BLaER1 treated with 17β-estradiol and CSF1 and Interleukin-3, amounts not matched to agents 10 nM and 100 nM (cell line): ENCODE data around the gene AMD1.

Experiments used
- H3K27ac ChIP-seq, 11 experiments: shearing (Covaris generic); formaldehyde crosslinking; 2 replicates each; pipeline ENCODE4 v1.8.1; 2022
- H3K27me3 ChIP-seq, 11 experiments: shearing (Covaris generic); formaldehyde crosslinking; 2 replicates each; pipeline ENCODE4 v1.8.1; 2022
- H3K36me3 ChIP-seq, 11 experiments: shearing (Covaris generic); formaldehyde crosslinking; 2 replicates each; pipeline ENCODE4 v1.8.1; 2022
- H3K4me1 ChIP-seq, 10 experiments: shearing (Covaris generic); formaldehyde crosslinking; 2 replicates each; pipeline ENCODE4 v1.8.1; 2022
- H3K4me2 ChIP-seq, 11 experiments: shearing (Covaris generic); formaldehyde crosslinking; 2 replicates each; pipeline ENCODE4 v1.8.1; 2022
- H3K4me3 ChIP-seq, 10 experiments: shearing (Covaris generic); formaldehyde crosslinking; 2 replicates each; pipeline ENCODE4 v1.8.1; 2022
- H3K9ac ChIP-seq, 11 experiments: shearing (Covaris generic); formaldehyde crosslinking; 2 replicates each; pipeline ENCODE4 v1.8.1; 2022
- H3K9me3 ChIP-seq, 11 experiments: shearing (Covaris generic); formaldehyde crosslinking; replicated peaks in 1 of 11; 2 replicates each; pipeline ENCODE4 v1.8.1; 2022
- H4K20me1 ChIP-seq, 11 experiments: shearing (Covaris generic); formaldehyde crosslinking; 2 replicates each; pipeline ENCODE4 v1.8.1; 2022
- Cebpa-rat ChIP-seq, 11 experiments: shearing (Covaris generic); IDR thresholded peaks; 2 replicates each; pipeline ENCODE4 v1.8.1; 2022

AMD1 gene

DNA sequence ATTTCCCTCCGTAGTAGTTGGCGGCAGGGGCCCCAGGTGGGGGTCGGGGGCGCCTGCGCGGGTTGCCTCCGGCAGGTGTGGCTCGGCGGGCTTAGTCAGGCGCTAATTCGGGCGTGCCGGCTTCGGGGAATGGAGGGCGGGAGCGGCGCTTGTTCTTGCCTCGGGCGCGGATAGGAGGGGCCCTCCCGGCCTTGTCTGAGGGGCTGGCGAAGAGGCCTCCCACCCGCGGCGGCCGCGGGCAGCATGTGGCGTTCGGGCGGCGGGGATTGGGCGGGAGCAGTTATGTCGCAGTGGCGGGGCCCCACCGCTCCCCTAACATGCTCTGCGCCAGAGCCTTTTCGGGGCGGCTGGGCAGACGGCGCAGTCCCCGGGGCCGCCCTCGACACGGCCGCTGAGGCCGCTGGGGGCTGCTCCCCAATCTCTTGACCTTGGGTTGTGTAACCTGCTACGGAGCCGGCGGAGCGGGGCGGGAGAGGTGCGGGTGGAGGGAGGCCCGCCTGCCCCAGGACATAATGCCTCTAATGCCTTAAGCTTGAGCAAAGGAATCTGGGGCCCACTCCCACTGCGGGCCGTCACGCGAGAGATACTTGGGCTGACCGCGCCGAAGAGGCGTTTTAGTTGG, 1.1 kb downstream of the AMD1 start:
- H3K4me3 ChIP-seq: peak overlapping the region; percentile 87 to 100 (median 97)
- H3K36me3 ChIP-seq: peaks cover 0 to 12% (median 0%) of the 10 kb centered on the region in 11 experiments; a peak in 5 of 22 replicates
- H3K9me3 ChIP-seq: no peaks in the 10 kb centered on the region
- no peaks in the 10 kb centered on the region for H3K27me3 ChIP-seq
- H3K4me2 ChIP-seq: peak overlapping the region; percentile 85 to 98 (median 93)
- H3K9ac ChIP-seq: peak overlapping the region; percentile 95 to 99 (median 98)
- peaks cover 54 to 60% (median 58%) of the 10 kb centered on the region in 11 experiments for H4K20me1 ChIP-seq
- H3K27ac ChIP-seq: peak overlapping the region; percentile 87 to 97 (median 95)
- peaks cover 41 to 48% (median 46%) of the 10 kb centered on the region in 10 experiments for H3K4me1 ChIP-seq
- no peak; a peak in 1 of 22 replicates for TF ChIP-seq Cebpa-rat (IDR thresholded peaks at IDR 0.05)

DNA sequence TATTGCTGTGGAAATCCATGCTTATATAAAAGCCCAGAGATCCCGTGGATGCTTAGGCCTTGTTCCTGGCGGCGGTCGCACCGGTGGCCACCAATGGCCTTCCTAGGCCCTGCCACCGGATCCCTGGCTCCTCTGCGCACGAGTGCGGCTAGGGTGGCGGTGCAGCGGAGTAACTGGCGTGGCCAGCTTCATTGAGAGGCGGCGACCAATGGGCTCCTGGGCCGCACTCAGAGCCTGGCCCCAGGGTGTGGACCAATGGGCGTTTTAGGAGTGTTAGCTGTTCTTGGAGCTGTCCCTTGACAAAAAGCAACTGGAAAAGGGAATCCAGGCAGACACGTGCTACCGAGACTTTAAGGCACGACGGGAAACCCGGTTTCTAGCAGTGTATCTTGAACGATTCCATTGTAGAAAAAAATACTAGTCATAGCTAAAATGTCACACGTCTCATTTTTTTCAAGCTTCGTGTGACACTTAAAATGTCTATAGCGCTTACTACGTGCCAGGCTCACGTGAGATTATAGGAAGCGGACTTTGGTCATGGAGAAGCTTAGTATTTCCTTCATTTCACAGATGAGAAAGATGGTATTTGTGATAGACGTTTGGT, 1.7 kb downstream of the AMD1 start:
- Histone ChIP-seq H3K27me3 (no peaks in the 10 kb centered on the region), H3K4me3 (peak overlapping the region; percentile 87 to 100 (median 97)), H3K9ac (peak overlapping the region; percentile 95 to 99 (median 98)), H3K27ac (peak overlapping the region; percentile 87 to 97 (median 95)), H3K36me3 (peaks cover 0 to 14% (median 0%) of the 10 kb centered on the region in 11 experiments; a peak in 5 of 22 replicates), H3K4me1 (peaks cover 45 to 54% (median 52%) of the 10 kb centered on the region in 10 experiments), H3K4me2 (peak overlapping the region; percentile 85 to 98 (median 93)), H3K9me3 (no peaks in the 10 kb centered on the region), H4K20me1 (peaks cover 60 to 66% (median 64%) of the 10 kb centered on the region in 11 experiments)
- no peak for TF ChIP-seq Cebpa-rat (IDR thresholded peaks at IDR 0.05)

DNA sequence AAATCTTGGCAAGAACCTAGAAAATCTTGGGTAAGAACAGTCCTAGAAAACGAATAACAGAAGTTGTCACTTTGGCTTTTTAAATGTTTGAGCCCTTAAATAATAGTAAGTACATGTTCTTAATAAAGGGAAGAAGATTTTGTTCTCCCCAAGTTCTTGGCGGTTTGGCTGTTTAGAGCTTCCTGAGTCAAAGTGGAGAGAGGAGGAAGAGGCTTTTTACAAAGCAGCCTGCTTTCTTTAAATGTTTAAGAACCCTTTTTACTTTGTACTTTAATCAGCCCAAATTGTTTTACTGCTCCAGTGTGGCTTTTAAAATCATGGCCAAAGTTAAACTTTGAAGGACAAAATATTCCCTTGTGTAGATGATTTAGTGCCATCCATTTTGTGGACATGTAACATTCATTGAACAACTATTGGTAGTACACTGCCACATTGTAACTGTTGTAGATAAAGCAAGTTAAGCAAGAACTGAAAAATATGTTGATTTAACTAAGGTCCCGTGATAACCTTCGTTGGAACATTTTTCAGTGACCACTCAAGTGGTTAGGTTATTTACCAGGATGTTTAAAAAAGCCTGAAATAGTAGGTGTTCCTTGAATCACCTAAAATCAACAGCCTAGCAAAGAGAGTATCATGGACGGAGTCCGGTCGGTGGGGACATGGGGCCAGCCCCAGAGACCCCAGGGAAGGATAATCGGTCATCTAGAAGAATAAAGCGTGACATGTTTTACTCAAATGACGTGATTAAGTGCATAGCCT, 2.4 kb downstream of the AMD1 start:
- H3K36me3 ChIP-seq: peaks cover 0 to 14% (median 0%) of the 10 kb centered on the region in 11 experiments; a peak in 5 of 22 replicates
- peak overlapping the region; percentile 85 to 98 (median 93) for H3K4me2 ChIP-seq
- no peaks in the 10 kb centered on the region for H3K9me3 ChIP-seq
- H3K4me1 ChIP-seq: peaks cover 52 to 61% (median 59%) of the 10 kb centered on the region in 10 experiments
- no peaks in the 10 kb centered on the region for H3K27me3 ChIP-seq
- peaks cover 68 to 73% (median 71%) of the 10 kb centered on the region in 11 experiments for H4K20me1 ChIP-seq
- H3K4me3 ChIP-seq: peak overlapping the region; percentile 87 to 100 (median 97)
- no peak for TF ChIP-seq Cebpa-rat (IDR thresholded peaks at IDR 0.05)
- peak overlapping the region; percentile 87 to 97 (median 95) for H3K27ac ChIP-seq
- peak overlapping the region; percentile 95 to 99 (median 98) for H3K9ac ChIP-seq

DNA sequence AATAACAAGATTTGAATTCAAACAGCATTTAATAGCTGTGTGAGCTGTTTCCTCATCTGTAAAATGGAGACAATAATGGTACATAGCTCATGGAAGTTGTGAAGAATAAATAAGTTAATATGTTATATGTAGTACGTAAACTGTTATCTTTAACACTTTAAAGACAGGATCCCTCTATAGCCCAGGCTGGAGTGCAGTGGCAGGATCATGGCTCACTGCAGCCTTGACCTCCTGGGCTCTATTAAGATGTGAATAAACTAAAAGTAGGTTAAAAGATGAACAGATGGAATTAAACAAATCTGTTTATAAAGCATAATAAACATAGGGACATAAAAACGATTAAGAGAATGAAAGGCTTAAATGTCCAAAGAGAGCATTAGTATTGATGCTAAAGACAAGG, 3.0 kb downstream of the AMD1 start:
- Histone ChIP-seq H3K9ac (peak overlapping the region; percentile 95 to 99 (median 98)), H3K27me3 (no peaks in the 10 kb centered on the region), H3K4me3 (peak overlapping the region; percentile 87 to 100 (median 97)), H3K4me2 (peak overlapping the region; percentile 85 to 98 (median 93)), H4K20me1 (peaks cover 73 to 79% (median 77%) of the 10 kb centered on the region in 11 experiments), H3K4me1 (peaks cover 58 to 67% (median 65%) of the 10 kb centered on the region in 10 experiments), H3K27ac (peak overlapping the region; percentile 87 to 97 (median 95); a peak in 20 of 22 replicates), H3K9me3 (no peaks in the 10 kb centered on the region), H3K36me3 (peaks cover 0 to 14% (median 0%) of the 10 kb centered on the region in 11 experiments; a peak in 5 of 22 replicates)
- TF ChIP-seq Cebpa-rat (IDR thresholded peaks at IDR 0.05): no peak

GRCh38 chr6:110878751-110879522, 4.4 kb downstream of the AMD1 start:
- TF ChIP-seq Cebpa-rat (IDR thresholded peaks at IDR 0.05): no peak
- Histone ChIP-seq H3K27ac (peak overlapping the region in 8 of 11 experiments; percentile 6 to 96 (median 19); a peak in 9 of 22 replicates), H3K4me1 (peaks cover 63 to 70% (median 69%) of the 10 kb centered on the region in 10 experiments), H4K20me1 (peaks cover 87 to 93% (median 90%) of the 10 kb centered on the region in 11 experiments), H3K36me3 (peaks cover 0 to 19% (median 0%) of the 10 kb centered on the region in 11 experiments; a peak in 5 of 22 replicates), H3K27me3 (no peaks in the 10 kb centered on the region), H3K4me3 (peak overlapping the region; percentile 87 to 100 (median 97); a peak in 17 of 20 replicates), H3K9ac (peak overlapping the region; percentile 43 to 99 (median 98); a peak in 19 of 22 replicates), H3K9me3 (no peaks in the 10 kb centered on the region), H3K4me2 (peak overlapping the region; percentile 85 to 98 (median 93))

- H3K36me3 ChIP-seq: peaks cover 0 to 35% (median 8%) of the 10 kb centered on the region in 11 experiments; a peak in 10 of 22 replicates
- peaks cover 99 to 100% (median 100%) of the 10 kb centered on the region in 11 experiments for H4K20me1 ChIP-seq
- peak overlapping the region in 1 of 11 experiments; percentile 2; a peak in 1 of 22 replicates for H3K27ac ChIP-seq
- H3K9me3 ChIP-seq: no peaks in the 10 kb centered on the region
- peak overlapping the region in 1 of 11 experiments; percentile 99; a peak in 1 of 22 replicates for H3K9ac ChIP-seq
- H3K4me1 ChIP-seq: peaks cover 75 to 87% (median 83%) of the 10 kb centered on the region in 10 experiments
- H3K4me3 ChIP-seq: no peak overlapping the region
- TF ChIP-seq Cebpa-rat (IDR thresholded peaks at IDR 0.05): no peak
- no peaks in the 10 kb centered on the region for H3K27me3 ChIP-seq
- peak overlapping the region; percentile 85 to 98 (median 93) for H3K4me2 ChIP-seq
These were observed 6.1 kb downstream of the AMD1 start for GRCh38 chr6:110880651-110881050.

- peak overlapping the region; percentile 73 to 98 (median 93) for H3K4me2 ChIP-seq
- H3K27ac ChIP-seq: peak overlapping the region in 6 of 11 experiments; percentile 2 to 65 (median 16); a peak in 7 of 22 replicates
- peaks cover 75 to 97% (median 85%) of the 10 kb centered on the region in 10 experiments for H3K4me1 ChIP-seq
- H4K20me1 ChIP-seq: peaks cover 100% of the 10 kb centered on the region in 11 experiments
- H3K27me3 ChIP-seq: no peaks in the 10 kb centered on the region
- no peak for TF ChIP-seq Cebpa-rat (IDR thresholded peaks at IDR 0.05)
- peak overlapping the region in 8 of 11 experiments; percentile 2 to 67 (median 20); a peak in 10 of 22 replicates for H3K9ac ChIP-seq
- no peaks in the 10 kb centered on the region for H3K9me3 ChIP-seq
- peaks cover 0 to 45% (median 15%) of the 10 kb centered on the region in 11 experiments; a peak in 13 of 22 replicates for H3K36me3 ChIP-seq
- H3K4me3 ChIP-seq: peak overlapping the region in 2 of 10 experiments; percentile 10 to 37; a peak in 2 of 20 replicates
These were observed 7.1 kb downstream of the AMD1 start for GRCh38 chr6:110881546-110882273.
